PFSK-1 (cell line): ENCODE data around the gene SPTB.

Experiments used
- POLR2AphosphoS5 ChIP-seq: IDR thresholded peaks from 2 replicates; pipeline ENCODE4 v1.6.1; 2012; ENCODE audit warnings: low read depth, mild to moderate bottlenecking, control low read depth, low read length, moderate library complexity
- TAF1 ChIP-seq: IDR thresholded peaks from 2 replicates; pipeline ENCODE4 v1.6.1; 2012; ENCODE audit warnings: low read length, control low read depth, borderline replicate concordance; ENCODE audit not compliant: insufficient read depth
- TF ChIP-seq, protein P1 (sequence below), 2 experiments: IDR thresholded peaks; 2 replicates each; pipeline versions ENCODE4 v1.6.1 to v1.8.0; 2011 to 2012; ENCODE audit warnings: low read depth in 2 of 2, low read length in 2 of 2, control low read depth in 1 of 2, inconsistent platforms in 1 of 2, mild to moderate bottlenecking in 1 of 2, moderate library complexity in 1 of 2; ENCODE audit not compliant: insufficient read depth in 1 of 2

GRCh38 chr14:64915029-64915424 is 35.3 kb upstream of the SPTB start:
- no peak for TF ChIP-seq POLR2AphosphoS5
- no peak for TF ChIP-seq TAF1
- TF ChIP-seq, protein P1, sequence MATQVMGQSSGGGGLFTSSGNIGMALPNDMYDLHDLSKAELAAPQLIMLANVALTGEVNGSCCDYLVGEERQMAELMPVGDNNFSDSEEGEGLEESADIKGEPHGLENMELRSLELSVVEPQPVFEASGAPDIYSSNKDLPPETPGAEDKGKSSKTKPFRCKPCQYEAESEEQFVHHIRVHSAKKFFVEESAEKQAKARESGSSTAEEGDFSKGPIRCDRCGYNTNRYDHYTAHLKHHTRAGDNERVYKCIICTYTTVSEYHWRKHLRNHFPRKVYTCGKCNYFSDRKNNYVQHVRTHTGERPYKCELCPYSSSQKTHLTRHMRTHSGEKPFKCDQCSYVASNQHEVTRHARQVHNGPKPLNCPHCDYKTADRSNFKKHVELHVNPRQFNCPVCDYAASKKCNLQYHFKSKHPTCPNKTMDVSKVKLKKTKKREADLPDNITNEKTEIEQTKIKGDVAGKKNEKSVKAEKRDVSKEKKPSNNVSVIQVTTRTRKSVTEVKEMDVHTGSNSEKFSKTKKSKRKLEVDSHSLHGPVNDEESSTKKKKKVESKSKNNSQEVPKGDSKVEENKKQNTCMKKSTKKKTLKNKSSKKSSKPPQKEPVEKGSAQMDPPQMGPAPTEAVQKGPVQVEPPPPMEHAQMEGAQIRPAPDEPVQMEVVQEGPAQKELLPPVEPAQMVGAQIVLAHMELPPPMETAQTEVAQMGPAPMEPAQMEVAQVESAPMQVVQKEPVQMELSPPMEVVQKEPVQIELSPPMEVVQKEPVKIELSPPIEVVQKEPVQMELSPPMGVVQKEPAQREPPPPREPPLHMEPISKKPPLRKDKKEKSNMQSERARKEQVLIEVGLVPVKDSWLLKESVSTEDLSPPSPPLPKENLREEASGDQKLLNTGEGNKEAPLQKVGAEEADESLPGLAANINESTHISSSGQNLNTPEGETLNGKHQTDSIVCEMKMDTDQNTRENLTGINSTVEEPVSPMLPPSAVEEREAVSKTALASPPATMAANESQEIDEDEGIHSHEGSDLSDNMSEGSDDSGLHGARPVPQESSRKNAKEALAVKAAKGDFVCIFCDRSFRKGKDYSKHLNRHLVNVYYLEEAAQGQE (IDR thresholded peaks at IDR 0.05; ENCODE audit: insufficient read depth in 1 of 2, low read depth in 2 of 2, low read length in 2 of 2): no peak
